Measurements from ENCODE around the gene KLB.
"Not testable (repeated sequence)": the region's sequence is repeated elsewhere in the genome, so short reads cannot be mapped to it uniquely, and the experiment has no call there.

DNA sequence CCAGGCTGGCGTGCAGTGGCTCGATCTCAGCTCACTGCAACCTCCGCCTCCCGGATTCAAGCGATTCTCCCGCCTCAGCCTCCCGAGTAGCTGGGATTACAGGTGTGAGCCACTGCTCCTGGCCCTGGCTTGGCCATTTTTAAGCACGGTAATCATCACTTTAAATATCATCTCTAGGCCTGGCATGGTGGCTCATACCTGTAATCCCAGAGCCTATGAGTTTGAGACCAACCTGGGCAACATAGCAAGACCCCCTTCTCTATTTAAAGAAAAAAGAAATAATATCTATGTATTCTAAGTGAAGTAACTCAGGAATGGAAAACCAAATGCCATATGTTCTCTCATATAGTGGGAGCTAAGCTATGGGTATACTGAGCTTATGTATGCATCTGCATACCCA, 4.8 kb downstream of the KLB start:
- TF ChIP-seq, protein P1, sequence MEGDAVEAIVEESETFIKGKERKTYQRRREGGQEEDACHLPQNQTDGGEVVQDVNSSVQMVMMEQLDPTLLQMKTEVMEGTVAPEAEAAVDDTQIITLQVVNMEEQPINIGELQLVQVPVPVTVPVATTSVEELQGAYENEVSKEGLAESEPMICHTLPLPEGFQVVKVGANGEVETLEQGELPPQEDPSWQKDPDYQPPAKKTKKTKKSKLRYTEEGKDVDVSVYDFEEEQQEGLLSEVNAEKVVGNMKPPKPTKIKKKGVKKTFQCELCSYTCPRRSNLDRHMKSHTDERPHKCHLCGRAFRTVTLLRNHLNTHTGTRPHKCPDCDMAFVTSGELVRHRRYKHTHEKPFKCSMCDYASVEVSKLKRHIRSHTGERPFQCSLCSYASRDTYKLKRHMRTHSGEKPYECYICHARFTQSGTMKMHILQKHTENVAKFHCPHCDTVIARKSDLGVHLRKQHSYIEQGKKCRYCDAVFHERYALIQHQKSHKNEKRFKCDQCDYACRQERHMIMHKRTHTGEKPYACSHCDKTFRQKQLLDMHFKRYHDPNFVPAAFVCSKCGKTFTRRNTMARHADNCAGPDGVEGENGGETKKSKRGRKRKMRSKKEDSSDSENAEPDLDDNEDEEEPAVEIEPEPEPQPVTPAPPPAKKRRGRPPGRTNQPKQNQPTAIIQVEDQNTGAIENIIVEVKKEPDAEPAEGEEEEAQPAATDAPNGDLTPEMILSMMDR (conservative IDR thresholded peaks at IDR 0.05) = not testable (repeated sequence)
- TF ChIP-seq EZH2 (IDR thresholded peaks at IDR 0.05; ENCODE audit: low read depth) = not testable (repeated sequence)

Measured in PC-9 (cell line).